ENCODE measurements around the gene ADNP. TPM values are rescaled to one million over a fixed set of nuclear protein-coding genes. Genes with fewer than 3 reads are reported as not detected.

ADNP gene
- total RNA-seq, 1 donor from 2014 or later: 165 TPM

DNA sequence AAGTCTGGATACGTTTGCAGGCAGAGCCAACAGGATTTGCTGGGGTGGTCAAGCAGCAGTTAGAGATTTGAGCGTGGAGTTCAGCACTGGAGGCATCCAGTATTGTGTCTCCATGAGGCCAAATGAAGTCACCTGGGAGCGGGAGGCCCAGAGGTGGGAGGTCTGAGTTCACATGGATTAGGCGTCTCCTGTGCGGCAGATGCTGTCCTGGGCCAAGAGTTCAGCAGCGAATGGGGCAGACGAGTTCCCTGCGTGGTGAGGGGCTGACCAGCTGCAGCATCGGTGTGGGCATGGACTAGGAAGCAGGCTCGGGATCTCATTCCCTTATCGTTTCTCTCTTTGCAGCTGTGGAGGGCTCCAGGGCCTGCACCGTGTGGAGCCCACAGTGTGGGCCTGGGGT, 70.2 kb downstream of the ADNP start:
- Mint-ChIP-seq H3K27ac (no peak overlapping the region), H3K9me3 (no peaks in the 10 kb centered on the region), H3K36me3 (no peaks in the 10 kb centered on the region), H3K4me3 (no peak overlapping the region), H3K4me1 (peaks cover 4% of the 10 kb centered on the region), H3K27me3 (ENCODE audit: low read depth) (no peaks in the 10 kb centered on the region)
- DNase-seq (ENCODE audit: low spot score in 2 of 2, unreplicated experiment in 2 of 2): no peak
- TF ChIP-seq, protein P1, sequence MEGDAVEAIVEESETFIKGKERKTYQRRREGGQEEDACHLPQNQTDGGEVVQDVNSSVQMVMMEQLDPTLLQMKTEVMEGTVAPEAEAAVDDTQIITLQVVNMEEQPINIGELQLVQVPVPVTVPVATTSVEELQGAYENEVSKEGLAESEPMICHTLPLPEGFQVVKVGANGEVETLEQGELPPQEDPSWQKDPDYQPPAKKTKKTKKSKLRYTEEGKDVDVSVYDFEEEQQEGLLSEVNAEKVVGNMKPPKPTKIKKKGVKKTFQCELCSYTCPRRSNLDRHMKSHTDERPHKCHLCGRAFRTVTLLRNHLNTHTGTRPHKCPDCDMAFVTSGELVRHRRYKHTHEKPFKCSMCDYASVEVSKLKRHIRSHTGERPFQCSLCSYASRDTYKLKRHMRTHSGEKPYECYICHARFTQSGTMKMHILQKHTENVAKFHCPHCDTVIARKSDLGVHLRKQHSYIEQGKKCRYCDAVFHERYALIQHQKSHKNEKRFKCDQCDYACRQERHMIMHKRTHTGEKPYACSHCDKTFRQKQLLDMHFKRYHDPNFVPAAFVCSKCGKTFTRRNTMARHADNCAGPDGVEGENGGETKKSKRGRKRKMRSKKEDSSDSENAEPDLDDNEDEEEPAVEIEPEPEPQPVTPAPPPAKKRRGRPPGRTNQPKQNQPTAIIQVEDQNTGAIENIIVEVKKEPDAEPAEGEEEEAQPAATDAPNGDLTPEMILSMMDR (IDR thresholded peaks at IDR 0.05; ENCODE audit: unreplicated experiment): no peak

DNA sequence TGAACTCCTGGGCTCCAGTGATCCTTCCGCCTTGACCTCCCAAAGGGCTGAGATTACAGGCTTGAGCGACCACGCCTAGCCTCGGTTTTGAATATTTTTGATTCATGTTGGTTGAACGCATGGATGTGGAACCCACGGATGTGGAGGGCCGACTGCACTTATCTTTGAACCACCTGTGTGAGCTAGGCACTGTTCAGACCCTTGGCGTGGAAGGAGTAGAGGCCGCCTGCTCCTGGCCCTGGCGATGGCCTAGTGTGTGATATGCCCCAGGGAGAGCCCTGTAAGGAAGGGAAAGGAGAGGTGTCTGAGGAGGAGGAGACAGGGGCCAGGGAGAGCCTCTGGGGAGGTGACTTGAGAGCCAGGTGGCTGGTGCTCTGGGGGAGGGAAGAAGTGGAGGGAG, 72.1 kb downstream of the ADNP start:
- Mint-ChIP-seq H3K4me3 (no peak overlapping the region), H3K27ac (no peak overlapping the region), H3K9me3 (no peaks in the 10 kb centered on the region), H3K27me3 (ENCODE audit: low read depth) (no peaks in the 10 kb centered on the region), H3K36me3 (no peaks in the 10 kb centered on the region), H3K4me1 (peaks cover 10% of the 10 kb centered on the region)
- DNase-seq (ENCODE audit: low spot score in 2 of 2, unreplicated experiment in 2 of 2): no peak
- TF ChIP-seq, protein P1 (IDR thresholded peaks at IDR 0.05; ENCODE audit: unreplicated experiment): no peak

DNA sequence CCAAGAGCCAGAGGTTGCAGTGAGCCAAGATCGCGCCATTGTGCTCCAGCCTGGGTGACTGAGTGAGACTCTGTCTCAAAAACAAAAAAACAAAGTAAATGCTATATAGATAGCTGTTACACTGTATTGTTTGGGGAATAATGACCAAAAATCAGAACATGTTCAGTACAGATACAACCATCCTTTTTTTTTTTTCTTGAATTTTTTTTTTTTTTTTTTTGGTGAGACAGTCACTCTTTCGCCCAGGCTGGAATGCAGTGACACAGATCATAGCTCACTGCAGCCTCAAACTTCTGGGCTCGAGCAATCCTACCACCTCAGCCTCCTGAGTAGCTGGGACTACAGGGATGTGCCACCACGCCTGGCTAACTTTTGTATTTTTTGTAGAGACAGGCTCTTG, 72.7 kb downstream of the ADNP start:
- Mint-ChIP-seq H3K36me3 (no peaks in the 10 kb centered on the region), H3K4me3 (no peak overlapping the region), H3K9me3 (no peaks in the 10 kb centered on the region), H3K27me3 (ENCODE audit: low read depth) (no peaks in the 10 kb centered on the region), H3K27ac (no peak overlapping the region), H3K4me1 (peaks cover 10% of the 10 kb centered on the region)
- no peak for DNase-seq (ENCODE audit: low spot score in 2 of 2, unreplicated experiment in 2 of 2)
- TF ChIP-seq, protein P1 (IDR thresholded peaks at IDR 0.05; ENCODE audit: unreplicated experiment): no peak

DNA sequence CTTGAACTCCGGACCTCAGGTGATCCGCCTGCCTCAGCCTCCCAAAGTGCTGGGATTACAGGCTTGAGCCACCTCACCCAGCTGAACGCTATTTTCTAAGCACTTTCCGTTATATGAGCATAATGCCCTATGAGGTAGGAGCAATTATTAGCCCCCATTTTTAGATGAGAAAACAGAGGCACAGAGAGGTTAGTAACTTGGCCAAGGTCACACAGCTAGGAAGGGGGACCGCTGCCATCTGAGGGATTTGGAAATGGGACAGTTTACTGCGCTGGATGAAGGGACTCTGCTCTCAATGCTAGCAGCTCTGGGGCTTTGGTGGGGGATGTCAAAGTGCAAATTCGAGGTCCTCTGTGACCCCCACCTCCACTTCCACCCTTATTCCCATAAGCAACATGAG, 73.9 kb downstream of the ADNP start:
- Mint-ChIP-seq H3K27me3 (ENCODE audit: low read depth) (no peaks in the 10 kb centered on the region), H3K4me1 (peaks cover 10% of the 10 kb centered on the region), H3K36me3 (no peaks in the 10 kb centered on the region), H3K27ac (no peak overlapping the region), H3K9me3 (no peaks in the 10 kb centered on the region), H3K4me3 (no peak overlapping the region)
- DNase-seq (ENCODE audit: low spot score in 2 of 2, unreplicated experiment in 2 of 2): no peak
- TF ChIP-seq, protein P1 (IDR thresholded peaks at IDR 0.05; ENCODE audit: unreplicated experiment): no peak

DNA sequence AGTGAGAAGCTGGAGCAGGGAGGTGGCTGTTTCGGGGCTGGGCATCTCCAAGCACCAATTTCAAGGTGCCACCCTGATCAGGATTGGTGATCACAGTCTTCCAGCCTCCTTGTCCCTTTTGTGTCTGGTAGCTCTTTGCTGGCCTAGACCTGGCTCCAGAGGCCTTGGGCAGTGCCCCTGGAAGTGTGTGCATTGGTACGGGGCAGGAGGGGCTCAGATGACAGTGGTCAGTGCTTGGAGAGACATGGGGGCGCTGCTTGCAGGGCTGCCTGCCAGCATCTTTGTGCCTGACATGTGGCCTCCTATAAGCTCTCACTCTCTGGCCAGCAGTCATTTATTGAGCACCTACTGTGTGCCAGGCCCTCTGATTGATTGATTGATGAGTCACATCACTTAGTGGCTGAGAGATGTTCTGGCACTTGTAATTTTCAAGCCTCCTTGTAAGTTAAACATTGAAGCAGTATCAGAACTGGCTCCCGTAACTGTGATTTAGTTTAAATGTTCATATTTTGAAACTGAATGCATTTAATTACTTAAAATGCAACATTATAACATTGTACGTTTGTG, 74.7 kb downstream of the ADNP start:
- Mint-ChIP-seq H3K36me3 (no peaks in the 10 kb centered on the region), H3K4me1 (peaks cover 10% of the 10 kb centered on the region), H3K9me3 (no peaks in the 10 kb centered on the region), H3K27ac (no peak overlapping the region), H3K27me3 (ENCODE audit: low read depth) (no peaks in the 10 kb centered on the region), H3K4me3 (no peak overlapping the region)
- DNase-seq (ENCODE audit: low spot score in 2 of 2, unreplicated experiment in 2 of 2): no peak
- TF ChIP-seq, protein P1 (IDR thresholded peaks at IDR 0.05; ENCODE audit: unreplicated experiment): no peak

All from mesothelial cell of epicardium (in vitro differentiated cells).